Sigmoid colon (tissue), 4 donors: Measurements from ENCODE around the gene UBXN10.

Source experiments
- EP300 ChIP-seq, 4 donors: sonication (generic); formaldehyde crosslinking; IDR thresholded peaks; one replicate each; pipeline ENCODE4 v1.6.1; 2017; ENCODE audit warnings: antibody characterized with exemption in 4 of 4
- POLR2A ChIP-seq, 2 donors: fragments of 450-650 bp; IDR thresholded peaks; one replicate each; pipeline ENCODE4 v1.6.1; 2016; ENCODE audit warnings: antibody characterized with exemption in 2 of 2, mild to moderate bottlenecking in 2 of 2, moderate library complexity in 2 of 2
- POLR2AphosphoS5 ChIP-seq, 4 donors: sonication (generic); formaldehyde crosslinking; IDR thresholded peaks; one replicate each; pipeline ENCODE4 v1.6.1; 2017; ENCODE audit warnings: antibody characterized with exemption in 4 of 4
- TF ChIP-seq, protein P1 (sequence below), 4 experiments: fragments of 450-650 bp in 3 of 4; fragments of 200-600 bp in 1 of 4; IDR thresholded peaks; one replicate each; pipeline ENCODE4 v1.5.1; 2016 to 2019; ENCODE audit warnings: antibody characterized with exemption in 4 of 4, mild to moderate bottlenecking in 3 of 4, moderate library complexity in 2 of 4

- TF ChIP-seq, protein P1, sequence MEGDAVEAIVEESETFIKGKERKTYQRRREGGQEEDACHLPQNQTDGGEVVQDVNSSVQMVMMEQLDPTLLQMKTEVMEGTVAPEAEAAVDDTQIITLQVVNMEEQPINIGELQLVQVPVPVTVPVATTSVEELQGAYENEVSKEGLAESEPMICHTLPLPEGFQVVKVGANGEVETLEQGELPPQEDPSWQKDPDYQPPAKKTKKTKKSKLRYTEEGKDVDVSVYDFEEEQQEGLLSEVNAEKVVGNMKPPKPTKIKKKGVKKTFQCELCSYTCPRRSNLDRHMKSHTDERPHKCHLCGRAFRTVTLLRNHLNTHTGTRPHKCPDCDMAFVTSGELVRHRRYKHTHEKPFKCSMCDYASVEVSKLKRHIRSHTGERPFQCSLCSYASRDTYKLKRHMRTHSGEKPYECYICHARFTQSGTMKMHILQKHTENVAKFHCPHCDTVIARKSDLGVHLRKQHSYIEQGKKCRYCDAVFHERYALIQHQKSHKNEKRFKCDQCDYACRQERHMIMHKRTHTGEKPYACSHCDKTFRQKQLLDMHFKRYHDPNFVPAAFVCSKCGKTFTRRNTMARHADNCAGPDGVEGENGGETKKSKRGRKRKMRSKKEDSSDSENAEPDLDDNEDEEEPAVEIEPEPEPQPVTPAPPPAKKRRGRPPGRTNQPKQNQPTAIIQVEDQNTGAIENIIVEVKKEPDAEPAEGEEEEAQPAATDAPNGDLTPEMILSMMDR (IDR thresholded peaks at IDR 0.05) = no peak
- TF ChIP-seq POLR2AphosphoS5 (IDR thresholded peaks at IDR 0.05) (no peak), POLR2A (IDR thresholded peaks at IDR 0.05) (no peak), EP300 (IDR thresholded peaks at IDR 0.05) (no peak)
These were observed 5.1 kb upstream of the UBXN10 start for GRCh38 chr1:20180844-20181207.
